Peyer's patch (tissue), 4 donors: ENCODE data around the gene SLC66A3.

ENCODE experiments used
- CTCF ChIP-seq, 6 experiments: fragments of 450-650 bp in 4 of 6; fragments of 200-600 bp in 2 of 6; sonication (generic) in 1 of 6; IDR thresholded peaks; one replicate each; pipeline ENCODE4 v1.5.1; 2017 to 2019; ENCODE audit warnings: antibody characterized with exemption in 6 of 6, mild to moderate bottlenecking in 3 of 6, moderate library complexity in 1 of 6
- POLR2A ChIP-seq, 2 donors: fragments of 450-650 bp; IDR thresholded peaks; one replicate each; pipeline ENCODE4 v1.5.1; 2017; ENCODE audit warnings: antibody characterized with exemption in 2 of 2, mild to moderate bottlenecking in 2 of 2, moderate library complexity in 2 of 2

DNA sequence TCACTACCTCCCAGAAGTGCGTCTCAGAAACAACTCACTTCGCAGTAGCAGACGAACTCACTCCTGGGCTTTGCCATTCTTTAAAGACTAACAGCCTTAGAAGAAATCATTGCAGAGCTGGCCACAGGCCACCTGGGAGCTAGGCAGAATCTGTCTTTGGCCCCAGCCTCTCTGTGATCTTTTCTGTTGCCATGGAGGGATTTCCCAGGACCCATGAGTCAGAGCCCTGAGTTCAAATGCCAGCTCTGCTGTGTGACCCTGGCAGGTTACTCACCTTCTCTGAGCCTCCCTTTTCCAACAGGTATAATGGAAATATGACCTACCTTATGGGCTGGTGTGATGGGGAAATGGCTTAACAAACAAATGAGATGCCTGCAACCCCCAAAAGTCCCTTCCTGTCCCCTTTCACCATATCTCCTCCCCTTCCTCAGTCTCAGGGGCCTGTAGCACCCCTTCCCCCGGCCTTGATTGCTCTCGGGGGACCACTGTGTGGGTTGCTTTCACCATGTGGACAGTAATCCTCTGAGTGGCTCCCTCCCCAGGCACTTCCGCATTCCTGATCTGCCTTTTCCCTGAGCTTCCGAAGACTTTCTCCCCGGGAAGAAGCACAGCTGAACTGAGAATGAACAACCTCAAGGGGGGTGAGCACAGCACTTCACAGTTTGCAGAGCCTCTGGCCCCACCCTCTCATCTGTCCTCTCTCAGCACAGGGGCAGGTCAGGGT, 34.0 kb upstream of the SLC66A3 start:
- no peak for TF ChIP-seq CTCF (IDR thresholded peaks at IDR 0.05)
- no peak for TF ChIP-seq POLR2A (IDR thresholded peaks at IDR 0.05)
